ENCODE results near the gene TMEM50B. TPM values are rescaled to one million over a fixed set of nuclear protein-coding genes. Genes with fewer than 3 reads are reported as not detected.

TMEM50B gene
- total and polyA plus RNA-seq, 2 of the 8 experiments (the other 6 are each of a cell fraction or from before 2014, with no cell fraction given) = 16.8 to 20.5 TPM

GRCh38 chr21:33488936-33489335, 9.2 kb upstream of the TMEM50B start:
- Histone ChIP-seq H3K4me1 (replicated peaks in 1 of 4; ENCODE audit: control insufficient read depth in 3 of 4, insufficient read depth in 4 of 4, low read length in 3 of 4) (no peaks in the 10 kb centered on the region), H2BK15ac (ENCODE audit: low read length) (no peak overlapping the region), H4K91ac (replicated peaks; ENCODE audit: insufficient read length, low read length) (no peak overlapping the region), H3K79me2 (ENCODE audit: control insufficient read depth in 1 of 2, insufficient read depth in 2 of 2, low read length in 2 of 2) (no peaks in the 10 kb centered on the region), H3K9me3 (ENCODE audit: insufficient read depth in 2 of 2, low read depth in 1 of 2, low read length in 1 of 2) (no peaks in the 10 kb centered on the region), H4K20me1 (replicated peaks in 1 of 2; ENCODE audit: control insufficient read depth in 1 of 2, insufficient read depth in 2 of 2, low read length in 2 of 2) (no peaks in the 10 kb centered on the region), H3K27me3 (replicated peaks in 1 of 4; ENCODE audit: control insufficient read depth in 3 of 4, extremely low read depth in 1 of 4, insufficient read depth in 3 of 4, low read length in 3 of 4) (no peaks in the 10 kb centered on the region), H3K18ac (ENCODE audit: extremely low read depth, low read length) (no peak overlapping the region), H2BK120ac (replicated peaks; ENCODE audit: low read depth, low read length) (no peak overlapping the region), H3K27ac (ENCODE audit: low read depth, low read length) (no peak overlapping the region), H3K23me2 (ENCODE audit: low read depth, low read length) (peaks cover 7% of the 10 kb centered on the region), H3K14ac (ENCODE audit: insufficient read length) (no peak overlapping the region), H3K4ac (replicated peaks; ENCODE audit: insufficient read length, low read depth, low read length) (no peak overlapping the region), H3K79me1 (ENCODE audit: low read depth, low read length) (no peaks in the 10 kb centered on the region), H2BK20ac (ENCODE audit: low read length) (no peak overlapping the region), H3K23ac (ENCODE audit: insufficient read length) (no peak overlapping the region), H3K36me3 (ENCODE audit: control insufficient read depth in 2 of 4, insufficient read depth in 4 of 4, low read length in 3 of 4) (peaks cover 0 to 8% (median 0%) of the 10 kb centered on the region in 4 experiments; a peak in 2 of 8 replicates), H3K4me2 (ENCODE audit: insufficient read depth in 1 of 2, low read depth in 2 of 2, low read length in 2 of 2) (no peak overlapping the region), H2BK12ac (ENCODE audit: low read depth, low read length) (no peak overlapping the region), H2AK5ac (ENCODE audit: low read depth, low read length) (no peak overlapping the region), H3K9ac (replicated peaks in 1 of 4; ENCODE audit: extremely low read depth in 1 of 4, low read depth in 3 of 4, low read length in 3 of 4) (no peak overlapping the region), H3K4me3 (ENCODE audit: extremely low read depth in 1 of 4, insufficient read depth in 2 of 4, low read depth in 3 of 4, low read length in 4 of 4) (no peak overlapping the region), H3K56ac (replicated peaks; ENCODE audit: insufficient read length, low read depth, low read length) (no peak overlapping the region), H2AFZ (ENCODE audit: low read length) (no peak overlapping the region), H4K8ac (ENCODE audit: extremely low read depth, insufficient read depth, low read length) (no peak overlapping the region), H4K5ac (ENCODE audit: insufficient read length, low read depth, low read length) (no peak overlapping the region), H2BK5ac (ENCODE audit: low read depth, low read length) (no peak overlapping the region)
- ChIA-PET POLR2A (ENCODE audit: partially characterized antibody) (interaction anchor here (0.6 kb wide), 1 partner anchor 1595 kb away, joined by 3 read pairs; no protein-coding TSS in a partner anchor), CTCF (ENCODE audit: partially characterized antibody) (interaction anchor here (0.6 to 1.5 kb wide), 3 partner anchors 9 to 115 kb away, joined by 3 to 4 read pairs (median 3); partner anchors contain the start of gene TMEM50B)
- WGBS, 2 experiments (ENCODE audit: extremely low coverage in 1 of 2, insufficient coverage in 1 of 2, insufficient read length in 1 of 2, insufficient replicate concordance in 2 of 2, low coverage in 1 of 2, low lambda C conversion rate in 2 of 2, missing lambda C conversion rate in 1 of 2) = 95% methylated on average over 4 of the region's 4 CpGs; no CpG with 5 or more reads in 1 of the 2 experiments
- no peak for DNase-seq (ENCODE audit: low read depth in 1 of 2, low spot score in 2 of 2)
- FAIRE-seq = no peak
